ENCODE results near the gene WDFY4.
"Not testable (repeated sequence)": the region's sequence is repeated elsewhere in the genome, so short reads cannot be mapped to it uniquely, and the experiment has no call there.

DNA sequence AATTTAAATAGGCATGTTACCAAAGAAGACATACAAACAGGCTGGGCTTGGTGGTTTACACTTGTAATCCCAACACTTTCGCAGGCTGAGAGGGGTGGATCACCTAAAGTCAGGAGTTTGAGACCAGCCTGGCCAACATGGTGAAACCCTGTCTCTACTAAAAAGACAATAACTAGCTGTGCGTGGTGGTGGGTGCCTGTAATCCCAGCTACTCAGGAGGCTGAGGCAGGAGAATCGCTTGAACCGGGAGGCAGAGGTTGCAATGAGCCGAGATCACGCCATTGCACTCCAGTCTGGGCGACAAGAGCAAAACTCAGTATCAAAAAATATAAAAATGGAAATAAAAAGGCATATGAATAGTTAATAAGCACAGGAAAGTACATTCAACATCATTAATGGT is 37.6 kb upstream of the WDFY4 start:
- TF ChIP-seq, protein P1, sequence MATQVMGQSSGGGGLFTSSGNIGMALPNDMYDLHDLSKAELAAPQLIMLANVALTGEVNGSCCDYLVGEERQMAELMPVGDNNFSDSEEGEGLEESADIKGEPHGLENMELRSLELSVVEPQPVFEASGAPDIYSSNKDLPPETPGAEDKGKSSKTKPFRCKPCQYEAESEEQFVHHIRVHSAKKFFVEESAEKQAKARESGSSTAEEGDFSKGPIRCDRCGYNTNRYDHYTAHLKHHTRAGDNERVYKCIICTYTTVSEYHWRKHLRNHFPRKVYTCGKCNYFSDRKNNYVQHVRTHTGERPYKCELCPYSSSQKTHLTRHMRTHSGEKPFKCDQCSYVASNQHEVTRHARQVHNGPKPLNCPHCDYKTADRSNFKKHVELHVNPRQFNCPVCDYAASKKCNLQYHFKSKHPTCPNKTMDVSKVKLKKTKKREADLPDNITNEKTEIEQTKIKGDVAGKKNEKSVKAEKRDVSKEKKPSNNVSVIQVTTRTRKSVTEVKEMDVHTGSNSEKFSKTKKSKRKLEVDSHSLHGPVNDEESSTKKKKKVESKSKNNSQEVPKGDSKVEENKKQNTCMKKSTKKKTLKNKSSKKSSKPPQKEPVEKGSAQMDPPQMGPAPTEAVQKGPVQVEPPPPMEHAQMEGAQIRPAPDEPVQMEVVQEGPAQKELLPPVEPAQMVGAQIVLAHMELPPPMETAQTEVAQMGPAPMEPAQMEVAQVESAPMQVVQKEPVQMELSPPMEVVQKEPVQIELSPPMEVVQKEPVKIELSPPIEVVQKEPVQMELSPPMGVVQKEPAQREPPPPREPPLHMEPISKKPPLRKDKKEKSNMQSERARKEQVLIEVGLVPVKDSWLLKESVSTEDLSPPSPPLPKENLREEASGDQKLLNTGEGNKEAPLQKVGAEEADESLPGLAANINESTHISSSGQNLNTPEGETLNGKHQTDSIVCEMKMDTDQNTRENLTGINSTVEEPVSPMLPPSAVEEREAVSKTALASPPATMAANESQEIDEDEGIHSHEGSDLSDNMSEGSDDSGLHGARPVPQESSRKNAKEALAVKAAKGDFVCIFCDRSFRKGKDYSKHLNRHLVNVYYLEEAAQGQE (tag by site-specific recombination; IDR thresholded peaks at IDR 0.05): not testable (repeated sequence)
- TF ChIP-seq ZNF670 (tag by site-specific recombination; IDR thresholded peaks at IDR 0.05; ENCODE audit: low read depth); ZNF701 (tag by site-specific recombination; IDR thresholded peaks at IDR 0.05); ZNF654 (tag by site-specific recombination; IDR thresholded peaks at IDR 0.05; ENCODE audit: low read depth); ZNF558 (tag by site-specific recombination; IDR thresholded peaks at IDR 0.05); YY1 (tag by site-specific recombination; IDR thresholded peaks at IDR 0.05): not testable (repeated sequence)
- TF ChIP-seq, protein P2, sequence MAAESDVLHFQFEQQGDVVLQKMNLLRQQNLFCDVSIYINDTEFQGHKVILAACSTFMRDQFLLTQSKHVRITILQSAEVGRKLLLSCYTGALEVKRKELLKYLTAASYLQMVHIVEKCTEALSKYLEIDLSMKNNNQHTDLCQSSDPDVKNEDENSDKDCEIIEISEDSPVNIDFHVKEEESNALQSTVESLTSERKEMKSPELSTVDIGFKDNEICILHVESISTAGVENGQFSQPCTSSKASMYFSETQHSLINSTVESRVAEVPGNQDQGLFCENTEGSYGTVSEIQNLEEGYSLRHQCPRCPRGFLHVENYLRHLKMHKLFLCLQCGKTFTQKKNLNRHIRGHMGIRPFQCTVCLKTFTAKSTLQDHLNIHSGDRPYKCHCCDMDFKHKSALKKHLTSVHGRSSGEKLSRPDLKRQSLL (tag by site-specific recombination; IDR thresholded peaks at IDR 0.05): not testable (repeated sequence)
- TF ChIP-seq, protein P3, sequence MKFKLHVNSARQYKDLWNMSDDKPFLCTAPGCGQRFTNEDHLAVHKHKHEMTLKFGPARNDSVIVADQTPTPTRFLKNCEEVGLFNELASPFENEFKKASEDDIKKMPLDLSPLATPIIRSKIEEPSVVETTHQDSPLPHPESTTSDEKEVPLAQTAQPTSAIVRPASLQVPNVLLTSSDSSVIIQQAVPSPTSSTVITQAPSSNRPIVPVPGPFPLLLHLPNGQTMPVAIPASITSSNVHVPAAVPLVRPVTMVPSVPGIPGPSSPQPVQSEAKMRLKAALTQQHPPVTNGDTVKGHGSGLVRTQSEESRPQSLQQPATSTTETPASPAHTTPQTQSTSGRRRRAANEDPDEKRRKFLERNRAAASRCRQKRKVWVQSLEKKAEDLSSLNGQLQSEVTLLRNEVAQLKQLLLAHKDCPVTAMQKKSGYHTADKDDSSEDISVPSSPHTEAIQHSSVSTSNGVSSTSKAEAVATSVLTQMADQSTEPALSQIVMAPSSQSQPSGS (tag by site-specific recombination; IDR thresholded peaks at IDR 0.05; ENCODE audit: low read depth): not testable (repeated sequence)

Measured in HEK293 (cell line).